GM19043 (cell line): ENCODE data around the gene WFDC5.

Experiments
- ATAC-seq: cut with Tn5 transposase; IDR thresholded peaks from one replicate; pipeline ENCODE4 v1.9.1; 2021; ENCODE audit warnings: low read depth; ENCODE audit not compliant: unreplicated experiment

WFDC5 gene

DNA sequence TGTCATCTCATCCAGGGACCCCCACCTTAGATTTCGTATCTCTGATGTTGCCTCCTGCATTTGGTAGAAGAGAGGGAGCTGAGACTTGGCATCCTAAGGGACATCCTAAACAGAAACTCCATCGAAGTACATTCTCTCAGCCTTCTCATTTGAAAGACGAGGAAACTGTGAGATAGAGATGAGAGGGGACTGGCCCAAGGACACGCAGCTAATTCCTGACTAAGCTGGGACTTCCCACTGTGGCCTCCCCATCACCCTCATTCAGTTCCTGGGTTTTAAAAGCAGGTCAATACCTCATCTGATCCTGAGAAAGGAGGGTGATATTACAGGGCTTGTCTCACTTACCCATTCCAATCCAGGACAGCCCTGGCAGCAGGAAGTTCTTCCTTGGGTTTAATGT lies 855 bp upstream of the WFDC5 start:
- ATAC-seq, result no peak

- no peak for ATAC-seq
These were observed 406 bp upstream of the WFDC5 start for GRCh38 chr20:45115386-45115774.

DNA sequence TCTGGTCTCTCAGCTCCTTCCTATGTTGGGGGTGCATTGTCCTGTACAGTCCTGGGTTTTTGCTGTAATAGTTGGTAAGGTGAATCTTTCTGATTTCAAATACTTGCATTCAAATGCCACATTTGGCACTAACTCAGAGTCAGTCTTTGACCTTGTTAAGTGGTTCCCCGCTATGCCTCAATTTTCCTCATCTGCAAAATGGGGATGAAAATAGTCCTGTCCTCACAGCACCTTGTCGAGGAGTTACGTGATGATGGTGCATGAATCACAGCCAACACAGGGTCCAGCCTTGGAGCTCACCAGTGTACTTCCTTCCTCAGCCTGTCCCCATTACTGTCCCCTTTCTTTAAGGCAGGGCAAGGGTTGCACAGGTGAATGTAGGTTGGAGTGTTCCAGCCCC lies 1.1 kb downstream of the WFDC5 start:
- ATAC-seq, result no peak

GRCh38 chr20:45112754-45113153 lies 2.2 kb downstream of the WFDC5 start:
- ATAC-seq, result no peak

- no peak for ATAC-seq
These were observed 3.0 kb downstream of the WFDC5 start for GRCh38 chr20:45111799-45112471.

GRCh38 chr20:45111285-45111684 lies 3.7 kb downstream of the WFDC5 start:
- no peak for ATAC-seq

GRCh38 chr20:45110301-45110700 lies 4.7 kb downstream of the WFDC5 start:
- no peak for ATAC-seq

DNA sequence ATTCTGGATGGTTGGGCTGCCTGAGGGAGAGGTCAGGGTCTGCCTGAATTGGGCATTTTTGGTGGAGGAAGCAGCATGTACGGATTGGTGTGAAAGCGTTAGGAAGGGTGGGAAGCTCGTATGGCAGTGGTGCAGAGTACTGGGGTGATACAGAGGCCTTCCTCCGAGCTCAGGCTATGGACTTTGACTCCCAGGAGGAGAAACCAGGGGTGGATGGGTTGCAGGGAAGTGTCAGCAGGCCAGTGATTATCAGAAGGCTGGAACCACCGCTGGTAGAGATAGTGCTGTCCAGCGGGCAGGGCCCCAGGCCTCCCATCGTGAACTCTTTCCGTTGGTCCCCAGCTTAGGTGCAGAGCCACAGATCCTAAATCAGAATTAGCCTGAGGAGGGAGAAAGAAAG lies 5.3 kb downstream of the WFDC5 start:
- ATAC-seq, result no peak

- ATAC-seq, result no peak
These were observed 9.7 kb downstream of the WFDC5 start for GRCh38 chr20:45105317-45105716.

DNA sequence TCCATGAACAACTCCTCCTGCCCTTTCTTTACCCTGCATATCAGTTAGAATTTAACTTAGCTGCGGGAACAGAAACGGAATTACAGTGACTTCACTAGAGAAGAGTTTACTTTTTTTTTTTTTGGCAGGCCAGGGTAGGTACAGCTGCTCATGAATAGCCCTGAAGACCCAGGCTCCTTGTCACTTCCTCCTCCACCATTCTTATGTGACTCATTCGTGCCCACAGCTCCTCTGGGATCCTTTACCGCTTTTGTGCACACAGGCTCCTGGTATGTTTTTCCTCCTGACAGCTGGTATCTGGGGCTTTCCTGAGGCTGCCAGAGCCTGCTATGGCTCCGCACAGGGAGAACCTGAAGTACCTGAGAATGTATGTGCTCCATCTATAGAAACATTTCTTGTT lies 10.2 kb downstream of the WFDC5 start:
- no peak for ATAC-seq

- no peak for ATAC-seq
These were observed 11.9 kb downstream of the WFDC5 start for GRCh38 chr20:45103072-45103471.

DNA sequence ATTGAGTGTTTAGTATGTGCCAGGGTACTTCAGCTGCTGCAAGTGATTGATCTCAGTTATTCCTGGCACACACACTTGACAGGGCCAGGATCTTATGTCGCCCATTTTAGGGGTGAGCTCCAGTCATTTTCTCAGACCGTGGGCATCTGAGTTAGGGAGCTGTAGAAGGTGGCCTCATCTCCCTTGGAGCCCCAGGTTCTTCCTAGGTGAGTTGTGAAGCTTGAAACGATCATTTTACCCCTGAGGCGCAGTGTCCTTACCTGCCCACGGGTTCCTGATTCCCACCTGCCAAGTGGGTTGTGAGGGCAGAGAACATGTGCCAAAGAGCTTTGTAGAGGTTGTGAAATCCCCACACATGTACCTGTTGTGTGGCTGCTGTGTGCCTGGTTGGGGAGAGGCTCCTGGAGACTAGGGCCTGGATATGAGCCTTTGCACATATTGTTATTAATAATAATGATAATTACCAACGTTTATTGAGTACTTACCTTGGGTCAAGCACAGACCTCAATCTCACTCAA lies 13.6 kb downstream of the WFDC5 start:
- ATAC-seq, result no peak

GRCh38 chr20:45100563-45101245 lies 14.3 kb downstream of the WFDC5 start, which contains the start of gene KCNS1:
TSS of gene KCNS1 (minus strand) at chr20:45101127. CDS start at chr20:45099236, 1,891 bp downstream.
- no peak for ATAC-seq

DNA sequence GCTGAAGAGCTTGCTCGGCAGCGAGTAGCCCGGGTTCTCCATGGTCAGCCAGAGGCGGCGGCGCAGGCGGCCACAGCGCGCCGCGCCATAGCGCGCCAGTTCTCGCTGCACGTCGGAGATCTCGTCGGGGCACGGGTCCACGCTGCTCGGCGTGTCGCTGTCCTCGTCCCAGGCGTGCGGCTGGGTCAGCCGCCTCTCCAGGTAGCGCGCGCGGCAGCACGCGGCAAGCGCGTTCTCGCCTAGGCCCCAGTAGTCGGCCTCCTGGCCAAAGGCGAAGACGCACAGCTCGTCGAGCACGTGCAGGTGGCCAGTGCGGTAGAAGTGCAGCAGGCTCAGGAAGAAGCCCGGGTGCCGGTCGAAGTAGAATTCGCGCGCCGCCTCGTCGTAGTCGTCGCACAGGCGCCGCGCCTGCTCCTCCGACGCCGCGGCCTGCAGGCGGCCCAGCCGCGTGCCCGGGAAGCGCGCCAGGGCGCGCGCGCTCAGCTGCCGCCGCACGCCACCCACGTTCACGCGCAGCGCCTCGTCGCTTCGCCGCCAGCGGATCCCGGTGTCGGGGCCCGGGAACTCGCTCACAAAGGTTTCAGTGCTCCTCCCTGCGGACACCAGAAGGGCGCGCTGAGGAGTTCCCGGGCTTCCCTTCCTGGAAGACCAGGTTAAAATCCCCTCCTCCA lies 16.7 kb downstream of the WFDC5 start:
- no peak for ATAC-seq

DNA sequence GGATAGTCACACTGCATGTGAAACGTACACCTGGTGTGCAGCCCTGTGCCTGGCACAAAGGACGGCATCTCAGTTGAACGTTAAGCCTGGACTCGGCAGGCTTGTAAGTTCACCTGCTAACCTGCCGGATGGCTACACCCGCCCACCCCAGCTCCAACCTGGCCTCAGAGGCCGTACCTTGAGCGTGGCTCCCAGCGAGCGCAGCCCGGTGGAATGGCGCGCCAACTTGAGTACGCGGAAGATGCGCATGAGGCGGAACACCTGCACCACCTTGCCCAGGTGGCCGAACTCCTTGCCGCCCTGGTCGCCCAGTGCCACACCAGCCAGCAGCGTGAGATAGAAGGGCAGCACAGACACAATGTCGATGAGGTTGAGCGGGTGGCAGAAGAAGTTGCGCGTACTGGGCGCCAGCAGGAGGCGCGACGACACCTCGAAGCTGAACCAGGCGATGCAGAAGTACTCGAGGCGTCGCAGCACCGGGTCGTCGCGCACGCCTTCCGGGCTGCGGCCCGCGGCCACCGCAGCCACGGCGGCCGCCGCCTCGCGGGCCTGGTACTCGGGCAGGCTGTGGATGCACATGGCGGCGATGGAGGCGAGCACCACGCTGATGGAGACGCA lies 17.4 kb downstream of the WFDC5 start:
- ATAC-seq, result no peak

GRCh38 chr20:45096781-45097180 lies 18.2 kb downstream of the WFDC5 start:
- no peak for ATAC-seq

GRCh38 chr20:45095805-45096238 lies 19.2 kb downstream of the WFDC5 start:
- ATAC-seq, result no peak

DNA sequence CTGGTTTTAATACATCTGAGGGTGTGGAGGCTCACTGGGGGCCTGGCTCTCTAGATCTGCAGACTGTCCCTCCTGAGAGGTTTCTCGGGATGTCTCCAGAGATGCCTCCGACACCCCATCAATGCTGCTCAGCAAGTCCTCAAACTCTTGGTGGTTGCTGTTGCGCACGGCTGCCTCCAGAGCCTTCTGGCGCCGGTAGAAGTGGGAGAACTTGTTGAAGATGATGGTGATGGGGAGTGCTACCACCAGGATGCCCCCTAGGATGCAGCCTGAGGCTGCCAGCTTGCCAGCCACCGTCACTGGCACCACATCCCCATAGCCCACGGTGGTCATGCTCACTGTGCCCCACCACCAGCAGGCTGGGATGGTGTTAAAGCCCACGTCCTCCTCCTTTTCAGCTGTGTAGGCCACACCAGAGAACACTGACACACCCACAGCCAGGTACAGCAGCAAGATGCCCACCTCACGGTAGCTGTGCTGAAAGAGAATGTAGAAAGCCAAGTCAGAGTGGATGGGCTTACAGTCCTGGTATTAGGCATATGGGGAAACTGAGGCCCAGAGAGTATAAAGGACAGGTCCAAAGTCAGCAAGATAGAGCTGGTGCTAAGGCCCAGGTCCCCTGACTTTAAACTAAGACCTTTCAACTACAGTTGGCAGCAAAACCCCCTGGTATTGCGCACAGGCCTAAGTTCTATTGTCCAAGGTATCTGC lies 20.0 kb downstream of the WFDC5 start:
- no peak for ATAC-seq

- ATAC-seq, result no peak
These were observed 20.8 kb downstream of the WFDC5 start for GRCh38 chr20:45094201-45094600.

DNA sequence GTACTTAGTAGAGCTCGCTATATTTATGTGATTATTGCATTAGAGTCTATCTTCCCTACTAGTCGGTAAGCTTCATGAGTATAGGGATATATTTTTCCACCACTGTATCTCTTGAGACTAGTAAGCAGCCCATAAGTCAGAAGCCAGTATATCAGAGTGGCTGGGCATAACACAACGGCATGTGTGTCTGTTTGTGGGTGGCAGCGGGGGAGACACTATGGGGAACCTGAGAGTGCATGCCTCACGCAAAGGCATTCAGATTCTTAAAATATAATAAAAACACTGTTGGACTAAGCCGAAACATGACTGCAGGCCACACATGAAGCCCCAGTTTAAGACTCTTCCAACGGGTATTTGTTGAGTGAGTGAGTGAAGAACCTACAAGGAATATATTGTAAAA lies 22.1 kb downstream of the WFDC5 start:
- no peak for ATAC-seq
